Stimulated activated CD4-positive, alpha-beta T cell treated with anti-CD3 and anti-CD28 coated beads, Interleukin-15, amount 100 ng/mL, for 1 hour (primary cell): ENCODE measurements around the gene MTUS2.
"Not testable (repeated sequence)": the region's sequence is repeated elsewhere in the genome, so short reads cannot be mapped to it uniquely, and the experiment has no call there.

Source experiments
- DNase-seq, 2 donors: peaks; one replicate each; pipeline ENCODE4 v3.0.0-alpha.2; 2020; ENCODE audit warnings: low read depth in 1 of 2, low spot score in 1 of 2

The MTUS2 gene

DNA sequence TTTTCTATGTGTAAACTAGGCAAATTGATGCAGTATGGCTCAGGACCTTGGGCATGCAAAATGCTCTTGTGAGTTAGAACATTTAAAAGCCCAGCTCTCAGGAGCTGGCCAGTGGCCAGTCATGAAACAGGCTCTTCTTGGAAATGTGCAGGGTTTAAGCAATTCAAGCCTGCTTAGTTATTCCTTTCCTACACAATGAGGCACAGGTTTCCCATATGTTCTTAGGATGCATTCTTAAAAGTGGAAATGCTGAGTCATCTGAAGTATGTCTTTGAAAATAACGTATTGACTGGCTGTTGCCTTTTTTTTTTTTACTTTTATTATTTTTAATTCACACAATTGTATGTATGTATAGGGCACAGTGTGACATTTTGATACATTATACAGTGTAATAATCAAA is 474.7 kb downstream of the MTUS2 start:
- DNase-seq = no peak

DNA sequence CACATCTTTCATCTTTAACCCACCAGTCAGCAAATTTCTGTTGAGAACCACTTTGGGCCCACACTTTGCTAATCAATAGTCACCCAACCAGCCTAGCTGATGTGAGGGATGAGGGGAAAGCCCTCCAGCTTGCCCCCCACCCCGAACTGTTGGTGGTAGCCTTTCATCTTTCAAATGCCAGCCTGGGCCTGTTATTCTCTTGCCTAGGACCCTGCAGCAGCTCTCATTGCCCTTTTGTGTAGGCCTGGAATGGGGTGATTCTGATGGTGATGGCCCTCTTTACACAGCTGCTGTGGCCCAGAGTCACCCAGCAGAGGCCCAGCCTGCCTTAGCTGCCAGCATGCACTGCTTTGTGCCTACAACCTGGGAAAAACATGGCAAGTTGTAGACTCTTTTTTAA is 480.9 kb downstream of the MTUS2 start:
- DNase-seq = no peak

DNA sequence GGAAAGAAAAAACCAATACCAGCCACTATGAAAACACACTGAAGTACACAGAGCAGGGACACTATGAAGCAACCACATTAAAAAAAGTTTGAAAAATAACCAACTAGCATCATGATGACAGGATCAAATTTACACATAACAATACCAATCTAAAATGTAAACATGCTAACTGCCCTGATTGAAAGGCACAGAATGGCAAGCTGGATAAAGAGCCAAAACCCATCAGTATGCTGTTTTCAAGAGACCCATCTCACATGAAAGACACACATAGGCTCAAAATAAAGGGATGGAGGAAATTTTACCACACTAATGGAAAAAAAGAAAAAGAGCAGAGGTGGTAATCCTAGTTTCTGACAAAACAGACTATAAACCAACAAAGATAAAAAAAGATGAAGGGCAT is 484.0 kb downstream of the MTUS2 start:
- no peak for DNase-seq

DNA sequence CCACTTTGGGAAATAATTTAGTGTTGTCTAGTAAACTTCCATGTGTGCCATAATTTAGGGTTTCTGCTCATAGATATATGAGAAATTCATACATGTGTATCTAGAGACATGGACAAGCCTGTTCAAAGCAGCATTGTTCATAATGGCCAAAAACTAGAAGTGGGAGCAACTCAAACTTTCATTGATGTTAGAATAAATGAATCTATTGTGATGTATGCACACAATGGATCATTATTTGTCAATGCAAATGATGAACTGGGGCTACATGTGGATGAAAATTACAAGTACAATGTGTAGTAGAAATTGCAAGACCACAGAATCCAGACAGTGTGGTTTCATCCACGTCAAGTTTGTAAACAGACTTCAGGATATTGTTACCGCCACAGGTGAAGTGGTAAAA is 490.7 kb downstream of the MTUS2 start:
- DNase-seq = no peak

DNA sequence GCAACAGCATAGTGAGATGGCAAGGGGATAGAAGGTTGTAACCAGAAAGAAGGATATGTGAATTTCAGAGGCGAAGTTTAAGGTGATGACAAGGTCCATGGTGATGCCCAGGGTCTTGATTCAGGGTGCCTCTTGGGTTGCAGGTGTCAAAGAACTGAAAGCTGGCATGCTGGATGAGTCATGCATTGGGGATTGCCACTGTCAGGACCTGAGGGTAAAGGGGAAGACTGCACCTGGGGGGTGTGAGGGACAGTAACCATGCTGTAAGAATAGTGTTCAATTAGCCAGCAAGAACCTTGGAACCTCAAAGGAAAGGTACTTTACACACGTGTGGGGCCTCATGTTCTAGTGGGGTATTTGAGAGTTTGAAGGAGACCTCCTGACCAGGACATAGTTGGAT is 495.7 kb downstream of the MTUS2 start:
- DNase-seq = no peak

DNA sequence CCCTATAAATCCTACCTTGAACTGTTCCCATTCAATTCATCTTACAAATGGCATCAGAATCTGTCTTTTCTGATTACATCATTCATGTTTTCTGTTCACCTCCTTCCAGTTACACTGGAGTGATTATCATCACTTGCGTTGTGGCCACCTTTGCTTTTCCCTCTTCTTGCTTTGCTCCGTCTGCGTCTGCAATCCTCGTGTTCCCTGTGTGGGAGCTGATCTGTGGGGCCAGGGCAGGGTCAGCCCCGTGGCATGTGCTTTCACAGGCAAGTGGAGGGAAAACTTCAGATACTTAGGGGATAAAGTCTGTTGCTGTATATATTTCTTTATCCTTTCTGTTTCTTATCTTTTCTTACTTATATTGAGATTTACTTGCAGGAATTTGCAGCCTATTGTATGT is 497.7 kb downstream of the MTUS2 start:
- DNase-seq = no peak

DNA sequence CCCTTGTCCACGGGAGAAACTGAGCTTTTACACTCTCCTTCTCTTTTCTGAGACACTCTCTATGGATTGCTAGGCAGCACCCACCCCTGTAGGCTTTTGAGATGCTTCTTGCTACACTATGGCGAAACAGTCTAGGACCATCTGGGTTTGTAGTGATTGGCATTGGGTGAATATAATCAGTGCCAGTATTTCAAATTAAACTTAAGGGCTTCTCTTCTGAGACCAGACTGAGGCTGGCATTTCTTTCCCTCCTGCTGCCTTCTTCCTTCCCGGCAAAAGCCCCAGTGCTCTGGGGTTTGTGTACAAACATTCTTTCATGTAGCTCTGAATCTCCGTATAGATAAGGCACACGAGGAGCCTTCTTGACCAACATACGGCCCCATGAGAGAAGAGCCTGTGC is 498.6 kb downstream of the MTUS2 start:
- no peak for DNase-seq

DNA sequence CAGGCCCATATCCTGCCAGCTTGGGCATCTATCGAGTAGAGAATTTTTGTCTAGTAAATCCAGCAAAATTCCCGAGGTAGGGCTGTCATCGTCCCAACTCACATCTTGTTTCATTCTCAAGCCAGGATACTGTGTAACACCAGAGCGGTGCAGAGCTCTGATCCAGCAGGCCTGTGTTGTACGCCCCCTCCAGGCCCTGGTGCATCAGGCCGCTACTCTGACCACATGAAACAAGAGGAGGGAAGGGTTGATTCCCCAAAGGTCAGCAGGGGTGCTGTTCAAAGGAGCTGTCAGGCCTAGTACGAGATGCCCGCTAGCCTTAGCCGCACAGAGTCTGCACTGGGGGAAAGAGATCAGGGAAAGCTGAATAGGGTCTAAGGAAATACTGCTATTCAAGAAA is 499.3 kb downstream of the MTUS2 start:
- DNase-seq = no peak

DNA sequence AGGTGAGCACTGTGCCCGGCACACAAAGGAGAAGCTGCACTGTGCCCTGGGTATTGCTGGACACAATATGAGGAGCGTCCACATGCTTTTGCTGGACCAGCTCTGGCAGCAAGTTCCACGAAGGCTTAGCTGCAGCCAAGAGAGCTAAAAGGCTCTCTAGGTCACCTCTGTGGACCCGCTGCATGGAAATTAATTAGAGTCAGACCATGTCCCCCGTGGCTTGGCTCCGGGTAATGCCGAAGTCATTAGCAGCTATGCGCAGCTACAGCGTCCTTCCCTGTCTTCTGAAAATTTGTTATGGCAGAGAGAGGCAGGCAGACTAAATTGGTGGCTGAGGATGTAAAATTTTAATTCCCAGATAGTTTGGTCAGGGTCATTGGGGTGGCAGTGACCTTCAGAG is 503.8 kb downstream of the MTUS2 start:
- no peak for DNase-seq

DNA sequence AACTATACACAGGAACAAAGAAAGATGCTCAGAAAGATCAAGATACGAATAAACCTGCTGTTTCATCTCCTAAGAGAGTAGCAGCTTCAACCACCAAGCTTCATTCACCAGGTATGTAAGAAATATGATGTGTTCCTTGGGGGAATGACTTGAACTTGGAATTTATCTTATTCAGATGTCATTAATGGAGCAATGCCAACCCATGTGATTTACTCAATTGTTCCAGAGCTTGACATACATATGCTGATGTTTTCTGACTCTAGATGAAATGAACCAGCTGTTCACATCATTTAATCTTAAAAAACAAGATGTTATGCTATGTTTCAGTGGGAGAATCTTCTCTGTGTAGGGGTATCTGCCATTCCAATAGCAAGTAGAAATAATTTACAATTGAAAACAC is 504.5 kb downstream of the MTUS2 start:
- no peak for DNase-seq

DNA sequence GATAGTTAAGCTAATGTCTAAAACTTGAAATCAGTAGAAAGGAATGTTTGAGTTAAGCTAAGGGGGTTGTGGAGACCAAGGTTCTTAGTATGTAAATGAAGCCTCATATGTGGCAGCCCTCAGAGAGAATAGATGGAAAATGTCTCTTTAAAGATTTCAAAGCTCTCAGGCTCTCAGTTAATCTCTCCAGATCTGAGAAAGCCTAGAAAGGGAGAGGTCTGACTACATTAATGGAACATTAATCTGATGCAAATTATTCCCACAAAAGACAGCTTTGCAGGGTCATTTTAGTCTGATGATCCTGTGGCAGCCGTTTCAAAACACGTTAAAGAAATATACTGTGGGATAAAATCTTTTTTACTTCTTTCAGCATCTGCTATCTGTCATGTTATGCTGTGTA is 508.4 kb downstream of the MTUS2 start:
- DNase-seq = no peak

DNA sequence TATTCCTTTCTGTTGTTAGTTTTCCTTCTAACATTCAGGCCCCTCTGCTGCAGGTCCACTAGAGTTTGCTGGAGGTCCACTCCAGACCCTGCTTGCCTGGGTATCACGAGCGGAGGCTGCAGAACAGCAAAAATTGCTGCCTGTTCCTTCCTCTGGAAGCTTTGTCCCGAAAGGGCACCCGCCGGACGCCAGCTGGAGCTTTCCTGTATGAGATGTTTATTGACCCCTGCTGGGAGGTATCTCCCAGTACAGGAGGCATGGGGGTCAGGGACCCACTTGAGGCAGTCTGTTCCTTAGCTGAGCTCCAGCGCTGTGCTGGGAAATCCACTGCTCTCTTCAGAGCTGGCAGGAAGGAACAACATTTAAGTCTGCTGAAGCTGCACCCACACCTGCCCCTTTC is 516.2 kb downstream of the MTUS2 start:
- no peak for DNase-seq

DNA sequence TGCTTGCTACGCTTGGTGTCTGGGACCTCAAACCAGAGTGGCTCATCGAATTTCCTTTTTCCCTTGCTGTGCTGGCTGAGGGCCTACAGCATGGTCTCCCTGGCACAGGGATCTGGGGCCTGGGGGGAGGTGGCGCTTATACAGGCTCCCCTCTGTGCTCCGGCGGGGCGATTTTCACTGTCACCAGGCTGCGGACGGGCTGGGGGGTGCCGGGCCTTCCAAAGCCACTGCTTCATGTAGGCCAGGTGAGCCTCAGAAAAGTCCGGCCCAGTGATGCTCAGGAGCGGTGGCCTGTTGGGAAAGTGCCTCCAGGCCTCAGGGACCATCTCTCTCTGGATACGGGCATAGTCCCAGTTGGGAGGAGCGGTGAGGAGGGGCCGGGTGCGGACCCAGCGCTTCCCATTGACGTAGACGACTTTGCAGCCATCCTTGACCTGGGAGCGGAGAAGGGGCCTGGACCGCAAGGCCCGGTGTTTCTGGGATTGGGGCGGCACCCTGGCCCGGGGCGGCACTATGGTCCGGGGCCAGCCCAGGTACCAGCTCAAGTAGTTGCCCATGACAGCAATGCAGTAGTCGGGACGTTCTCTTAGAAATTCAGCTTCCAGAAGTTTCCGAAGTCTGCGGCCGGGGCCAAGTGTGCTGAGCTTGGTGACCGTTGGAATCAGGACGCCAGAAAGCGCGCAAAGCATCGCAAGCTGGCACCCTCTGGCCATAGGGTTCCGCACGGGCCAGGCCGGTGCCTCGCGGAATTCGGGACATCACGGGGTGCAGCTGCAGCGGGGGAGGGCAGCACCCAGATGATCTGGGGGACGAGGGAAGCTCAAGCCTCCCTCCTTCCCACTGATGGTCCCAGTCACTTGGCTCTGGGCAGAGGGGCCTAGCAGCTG is 519.5 kb downstream of the MTUS2 start:
- DNase-seq = no peak

DNA sequence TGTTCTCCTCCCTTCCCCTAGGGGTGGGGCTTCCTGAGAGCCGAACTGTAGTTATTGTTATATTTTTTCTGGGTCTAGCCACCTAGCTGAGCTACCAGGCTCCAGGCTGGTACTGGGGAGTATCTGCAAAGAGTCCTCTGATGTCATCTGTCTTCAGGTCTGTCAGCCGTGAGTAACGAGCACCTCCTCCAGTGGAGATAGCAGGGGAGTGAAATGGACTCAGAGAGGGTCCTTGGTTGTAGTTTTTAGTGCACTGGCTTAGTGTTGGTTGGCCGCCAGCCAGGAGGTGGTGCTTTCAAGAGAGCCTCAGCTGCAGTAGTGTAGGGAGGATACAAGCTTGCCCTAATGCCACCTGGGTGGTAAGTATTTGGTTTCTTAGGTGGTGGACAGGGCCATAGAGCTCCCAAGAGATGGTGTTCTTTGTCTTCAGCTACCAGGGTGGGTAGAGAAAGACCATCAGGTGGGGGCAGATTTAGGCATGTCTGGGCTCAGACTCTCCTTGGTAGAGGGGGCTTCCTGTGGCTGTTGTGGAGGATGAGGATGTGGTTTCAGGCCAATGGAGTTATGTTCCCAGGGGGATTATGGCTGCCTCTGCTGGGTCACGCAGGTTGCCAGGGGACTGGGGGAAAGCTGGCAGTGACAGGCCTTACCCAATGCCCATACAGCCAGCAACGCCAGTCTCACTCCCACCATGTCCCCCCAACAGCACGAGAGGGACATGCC is 525.9 kb downstream of the MTUS2 start:
- DNase-seq = not testable (repeated sequence)

DNA sequence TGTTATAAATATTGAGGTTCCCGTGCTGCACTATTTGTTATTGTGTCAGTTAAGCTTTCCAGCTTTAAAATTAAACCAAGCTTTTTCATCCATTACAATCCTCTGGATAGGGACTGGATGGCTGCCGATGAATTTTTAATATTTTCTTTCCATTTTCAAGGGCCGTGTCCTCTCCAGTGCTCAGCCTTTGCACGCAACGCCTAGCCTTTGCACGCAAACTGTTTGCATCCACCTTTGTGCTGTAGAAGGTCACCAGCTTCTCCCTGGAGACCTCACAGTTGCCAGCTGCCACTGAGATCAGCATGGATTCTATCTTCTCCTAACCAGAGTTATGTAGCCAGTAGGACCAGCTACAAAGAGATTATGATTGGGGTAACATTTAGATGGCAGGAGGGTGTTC is 534.9 kb downstream of the MTUS2 start:
- DNase-seq = no peak

DNA sequence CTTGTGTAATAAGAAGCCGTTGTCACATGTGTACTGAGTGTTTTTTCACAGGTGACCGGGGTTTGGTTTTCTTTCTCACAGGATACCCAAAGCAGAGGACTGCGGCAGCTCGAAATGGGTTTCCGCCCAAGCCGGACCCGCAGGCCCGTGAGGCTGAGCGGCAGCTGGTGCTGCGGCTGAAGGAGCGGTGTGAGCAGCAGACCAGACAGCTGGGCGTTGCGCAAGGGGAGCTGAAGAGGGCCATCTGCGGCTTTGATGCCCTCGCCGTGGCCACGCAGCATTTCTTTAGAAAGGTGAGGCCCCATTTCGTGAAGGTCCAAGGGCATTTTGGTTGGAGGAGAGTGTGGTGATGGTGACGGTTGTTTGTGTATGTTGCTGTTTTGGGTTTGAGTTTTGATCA is 539.0 kb downstream of the MTUS2 start:
- DNase-seq = no peak

DNA sequence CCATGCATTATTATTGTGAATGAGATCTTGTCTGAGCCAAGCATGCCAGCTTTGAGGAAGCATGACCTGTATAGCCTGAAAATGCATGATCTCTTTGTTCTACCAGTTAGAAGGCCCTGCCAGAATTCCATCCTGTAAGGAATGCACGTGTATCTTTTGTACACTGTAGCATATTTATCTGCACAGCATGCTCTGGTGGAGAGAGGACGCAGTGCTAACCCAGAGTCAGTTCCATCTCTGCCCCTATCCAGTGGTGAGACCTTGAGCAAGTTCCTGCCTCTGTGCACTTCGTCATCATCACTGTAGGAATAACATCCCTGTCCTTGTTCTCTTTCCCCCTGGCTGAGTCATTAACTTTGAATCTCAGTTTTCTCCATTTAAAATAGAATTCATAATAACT is 541.6 kb downstream of the MTUS2 start:
- no peak for DNase-seq

DNA sequence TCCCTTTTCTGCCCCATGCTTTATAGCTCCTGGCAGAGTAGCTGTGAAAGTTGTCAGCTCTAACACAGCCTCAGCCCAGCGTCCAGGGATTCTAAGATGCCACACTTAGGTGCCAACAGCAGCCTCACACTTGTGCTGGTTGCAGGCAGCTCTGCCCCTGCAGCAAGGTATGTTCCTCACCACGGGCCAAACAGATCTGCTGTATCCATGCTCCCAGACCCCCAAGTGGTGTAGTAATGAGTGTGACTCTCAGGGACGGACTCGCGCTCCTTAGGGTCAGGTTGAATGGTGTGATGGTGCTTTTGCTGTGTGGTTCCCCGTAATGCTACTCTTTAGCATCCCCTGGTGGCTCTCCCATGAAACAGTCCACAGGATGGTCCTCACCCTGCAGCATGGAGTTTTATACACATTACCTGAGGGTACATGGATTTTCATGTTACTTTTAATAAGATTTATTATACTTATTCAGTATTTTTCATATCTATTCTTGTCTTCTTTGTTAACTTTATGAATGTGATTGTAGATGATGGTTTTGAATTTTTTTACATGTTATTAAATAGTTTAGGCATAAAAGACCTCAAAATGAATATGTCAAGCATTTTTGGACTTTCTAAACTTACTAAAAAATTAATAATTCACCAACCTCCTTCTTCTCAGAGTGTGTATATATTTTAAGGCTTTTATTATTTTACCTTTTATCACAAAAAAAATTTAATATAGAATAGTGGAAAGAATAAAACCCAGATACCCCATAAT is 542.9 kb downstream of the MTUS2 start:
- no peak for DNase-seq

DNA sequence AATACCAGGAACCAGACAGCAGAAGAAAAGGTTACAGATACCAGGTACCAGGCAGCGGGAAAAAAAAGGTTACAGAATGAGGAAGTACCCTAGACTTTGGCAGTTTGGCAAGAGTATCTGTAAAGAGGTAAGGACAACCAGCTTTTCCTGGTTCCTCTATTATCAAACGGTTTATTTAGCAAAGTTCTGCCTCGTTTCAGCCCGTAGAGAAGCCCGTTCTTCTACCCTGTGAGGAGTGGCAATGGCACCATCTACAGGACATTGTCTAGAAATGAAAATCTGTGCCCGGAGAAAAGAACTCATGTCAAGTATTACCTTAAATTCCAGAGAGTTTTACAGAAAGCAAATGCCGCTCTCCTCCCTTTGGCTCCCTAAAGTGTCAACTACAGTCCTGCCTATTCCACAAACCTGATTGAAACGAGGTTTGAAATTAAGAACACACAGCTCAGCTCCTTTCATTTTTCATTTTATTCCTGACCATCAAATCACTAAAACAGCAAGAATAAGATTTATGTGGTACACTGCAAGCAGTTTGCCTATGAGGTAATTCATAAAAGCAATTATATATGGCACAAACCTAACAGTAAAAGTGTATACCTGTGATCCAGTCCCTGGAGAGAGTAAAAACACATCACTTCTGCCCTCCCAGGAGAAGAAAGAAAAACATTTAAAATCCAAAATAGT is 549.1 kb downstream of the MTUS2 start:
- no peak for DNase-seq

DNA sequence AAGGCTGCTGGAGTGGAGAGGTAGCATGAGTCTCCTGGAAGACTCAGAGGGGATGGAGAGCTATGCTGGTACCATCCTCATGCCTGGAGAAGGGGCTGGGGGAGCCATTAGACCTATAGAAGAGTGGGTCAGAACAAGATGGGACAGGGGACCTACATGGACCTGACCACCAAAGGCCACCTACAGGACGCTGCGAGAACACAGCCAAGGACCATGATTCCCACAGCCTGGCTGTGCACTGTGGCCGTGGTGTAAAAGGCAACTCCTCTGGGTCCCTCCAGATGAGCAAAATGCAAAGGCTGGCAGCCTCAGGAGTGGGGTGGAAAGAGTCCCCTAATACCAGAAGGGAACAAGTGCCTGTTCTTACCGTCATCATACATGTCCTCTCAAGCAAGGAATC is 559.1 kb downstream of the MTUS2 start:
- no peak for DNase-seq

DNA sequence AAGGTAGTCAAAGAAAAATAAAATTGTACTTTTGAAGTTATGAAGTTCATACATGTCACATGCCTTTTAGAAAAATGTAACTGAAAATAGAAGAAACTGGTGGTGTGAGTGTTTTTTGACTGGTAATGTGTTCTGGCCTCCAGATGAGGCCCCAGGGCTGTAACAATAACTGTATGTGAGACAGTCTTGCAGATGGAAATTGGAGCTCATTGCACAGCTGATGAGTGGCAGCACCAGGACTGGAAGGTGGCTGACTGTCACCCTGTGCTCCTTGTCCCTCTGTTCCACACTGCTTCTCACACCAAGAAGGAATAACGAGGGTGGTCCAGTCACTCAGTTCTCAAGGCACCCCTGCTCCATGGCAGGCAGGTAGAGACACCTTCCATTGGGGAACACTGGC is 559.7 kb downstream of the MTUS2 start:
- DNase-seq = no peak
